Stomach (tissue), 9 donors: Measurements from ENCODE around the gene NR3C1. TPM values are rescaled to one million over a fixed set of nuclear protein-coding genes. Genes with fewer than 3 reads are reported as not detected.

Experiments
- DNase-seq, 2 donors: peaks; one replicate each; pipeline versions ENCODE4 v3.0.0 to v3.0.0-alpha.2; 2013 to 2019
- H3K27ac ChIP-seq, 5 donors: fragments of 200-600 bp in 4 of 5; sonication (generic) in 4 of 5; one replicate each; pipeline ENCODE4 v1.5.1; 2013 to 2019; ENCODE audit warnings: mild to moderate bottlenecking in 1 of 5, moderate library complexity in 1 of 5
- H3K27me3 ChIP-seq, 3 donors: fragments of 200-600 bp; sonication (generic); one replicate each; pipeline ENCODE4 v1.5.1; 2017 to 2019; ENCODE audit warnings: mixed run types in 1 of 3
- H3K36me3 ChIP-seq, 4 donors: fragments of 200-600 bp; sonication (generic); 1 replicate in 3 of 4; 2 replicates in 1 of 4; pipeline ENCODE4 v1.5.1; 2016 to 2019
- H3K4me1 ChIP-seq, 4 donors: fragments of 200-600 bp; sonication (generic); one replicate each; pipeline ENCODE4 v1.5.1; 2016 to 2019
- H3K4me3 ChIP-seq, 4 donors: fragments of 200-600 bp; sonication (generic) in 3 of 4; one replicate each; pipeline ENCODE4 v1.5.1; 2016 to 2019; ENCODE audit warnings: mild to moderate bottlenecking in 1 of 4
- H3K9me3 ChIP-seq, 4 donors: fragments of 200-600 bp; sonication (generic); one replicate each; pipeline ENCODE4 v1.5.1; 2016 to 2019
- EP300 ChIP-seq: sonication (generic); formaldehyde crosslinking; IDR thresholded peaks from one replicate; pipeline ENCODE4 v1.6.1; 2017; ENCODE audit warnings: antibody characterized with exemption
- POLR2A ChIP-seq, 4 donors: fragments of 450-650 bp; IDR thresholded peaks; one replicate each; pipeline ENCODE4 v1.6.1; 2016; ENCODE audit warnings: antibody characterized with exemption in 4 of 4, control low read depth in 2 of 4, mild to moderate bottlenecking in 1 of 4, moderate library complexity in 1 of 4
- POLR2AphosphoS5 ChIP-seq, 3 donors: sonication (generic); formaldehyde crosslinking; IDR thresholded peaks; one replicate each; pipeline ENCODE4 v1.6.1; 2016; ENCODE audit warnings: antibody characterized with exemption in 3 of 3
- WGBS, 5 donors: extraction: QIAGEN DNeasy Blood & Tissue Kit in 3 of 5; methylation state at CpG; one replicate each; pipeline versions ENCODE4 v1.1.5 to v1.1.7; 2013 to 2018; 5-methylcytosine and 5-hydroxymethylcytosine counted together
- intact Hi-C: fragments of 100-400 bp; cut with DNase I; formaldehyde crosslinking; loops from one replicate; pipeline ENCODE4 v1.15.1; 2023; ENCODE audit warnings: low total_unique reads
- polyA plus RNA-seq, 3 donors: library from polyadenylated mRNA; stranded (reverse); fragments of 200-250 nt; gene quantifications; one replicate each; pipeline ENCODE4 v1.2.3, GENCODE V29; 2013
- total RNA-seq, 5 donors: library from RNA; depleted of rRNA; stranded (reverse); fragments of >200 nt; gene quantifications; one replicate each; pipeline versions ENCODE4 v1.1.0 to v1.2.3, GENCODE V29; 2014 to 2016
- TF ChIP-seq, protein P1 (sequence below), 7 experiments: fragments of 450-650 bp in 4 of 7; fragments of 200-600 bp in 3 of 7; sonication (generic) in 3 of 7; IDR thresholded peaks; one replicate each; pipeline ENCODE4 v1.5.1; 2016 to 2019; ENCODE audit warnings: antibody characterized with exemption in 7 of 7, control low read depth in 2 of 7, mild to moderate bottlenecking in 1 of 7
- donor health status: healthy with polysubstance abuse.
- donor health status: Bipolar disorder and iron deficiency.
- donor health status: healthy.

NR3C1 gene
- total and polyA plus RNA-seq, 8 donors, result 6.4 to 82.8 (median 15.8) TPM

GRCh38 chr5:143284002-143284401 lies 119.5 kb downstream of the NR3C1 start:
- peaks cover 4 to 45% (median 43%) of the 10 kb centered on the region in 4 donors for H3K36me3 ChIP-seq
- intact Hi-C loops, result no loop called here
- no peak overlapping the region for H3K27ac ChIP-seq
- peaks cover 0 to 4% (median 0%) of the 10 kb centered on the region in 4 donors for H3K4me1 ChIP-seq
- TF ChIP-seq POLR2A (IDR thresholded peaks at IDR 0.05), result no peak
- TF ChIP-seq, protein P1, sequence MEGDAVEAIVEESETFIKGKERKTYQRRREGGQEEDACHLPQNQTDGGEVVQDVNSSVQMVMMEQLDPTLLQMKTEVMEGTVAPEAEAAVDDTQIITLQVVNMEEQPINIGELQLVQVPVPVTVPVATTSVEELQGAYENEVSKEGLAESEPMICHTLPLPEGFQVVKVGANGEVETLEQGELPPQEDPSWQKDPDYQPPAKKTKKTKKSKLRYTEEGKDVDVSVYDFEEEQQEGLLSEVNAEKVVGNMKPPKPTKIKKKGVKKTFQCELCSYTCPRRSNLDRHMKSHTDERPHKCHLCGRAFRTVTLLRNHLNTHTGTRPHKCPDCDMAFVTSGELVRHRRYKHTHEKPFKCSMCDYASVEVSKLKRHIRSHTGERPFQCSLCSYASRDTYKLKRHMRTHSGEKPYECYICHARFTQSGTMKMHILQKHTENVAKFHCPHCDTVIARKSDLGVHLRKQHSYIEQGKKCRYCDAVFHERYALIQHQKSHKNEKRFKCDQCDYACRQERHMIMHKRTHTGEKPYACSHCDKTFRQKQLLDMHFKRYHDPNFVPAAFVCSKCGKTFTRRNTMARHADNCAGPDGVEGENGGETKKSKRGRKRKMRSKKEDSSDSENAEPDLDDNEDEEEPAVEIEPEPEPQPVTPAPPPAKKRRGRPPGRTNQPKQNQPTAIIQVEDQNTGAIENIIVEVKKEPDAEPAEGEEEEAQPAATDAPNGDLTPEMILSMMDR (IDR thresholded peaks at IDR 0.05), result no peak
- H3K27me3 ChIP-seq, result no peaks in the 10 kb centered on the region
- DNase-seq, result no peak
- WGBS, 5 donors, result 91 to 99% (median 98%) methylated on average over 4 of the region's 4 CpGs
- H3K4me3 ChIP-seq, result no peak overlapping the region
- peaks cover 0 to 9% (median 3%) of the 10 kb centered on the region in 4 donors for H3K9me3 ChIP-seq

DNA sequence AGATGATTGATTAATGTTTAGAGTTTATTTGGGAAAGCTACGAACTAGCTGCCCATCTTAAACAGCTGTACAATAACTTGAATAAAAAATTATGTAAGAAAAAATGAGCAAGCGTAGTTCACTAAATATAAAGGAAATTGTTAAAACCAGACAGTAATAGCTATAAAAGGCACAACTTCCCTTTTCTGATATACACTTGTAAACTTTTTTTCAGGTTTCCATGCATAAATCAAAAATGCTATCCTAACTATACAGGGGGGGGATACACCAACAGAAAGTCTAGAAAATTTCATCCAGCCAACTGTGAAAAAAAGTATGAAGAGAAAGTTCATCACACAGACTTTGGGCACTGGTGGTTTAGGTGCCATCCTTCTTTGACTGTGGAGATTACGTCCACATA lies 122.3 kb downstream of the NR3C1 start:
- DNase-seq, result no peak
- peaks cover 0 to 4% (median 0%) of the 10 kb centered on the region in 4 donors for H3K4me1 ChIP-seq
- WGBS, 5 donors, result 86 to 93% (median 87%) methylated on average over 3 of the region's 3 CpGs
- TF ChIP-seq POLR2AphosphoS5 (IDR thresholded peaks at IDR 0.05) (no peak), EP300 (no peak)
- peaks cover 4 to 46% (median 41%) of the 10 kb centered on the region in 4 donors for H3K36me3 ChIP-seq
- H3K27me3 ChIP-seq, result no peaks in the 10 kb centered on the region
- no peak overlapping the region for H3K4me3 ChIP-seq
- intact Hi-C loops, result no loop called here
- H3K27ac ChIP-seq, result no peak overlapping the region
- H3K9me3 ChIP-seq, result peaks cover 0 to 9% (median 3%) of the 10 kb centered on the region in 4 donors

GRCh38 chr5:143279698-143280097 lies 123.8 kb downstream of the NR3C1 start:
- WGBS, 5 donors, result 37 to 61% (median 49%) methylated on average over 2 of the region's 2 CpGs
- Histone ChIP-seq H3K4me1 (peaks cover 0 to 4% (median 0%) of the 10 kb centered on the region in 4 donors), H3K4me3 (no peak overlapping the region), H3K9me3 (peaks cover 0 to 9% (median 3%) of the 10 kb centered on the region in 4 donors), H3K27ac (no peak overlapping the region), H3K36me3 (peaks cover 4 to 45% (median 41%) of the 10 kb centered on the region in 4 donors), H3K27me3 (no peaks in the 10 kb centered on the region)
- TF ChIP-seq POLR2A (IDR thresholded peaks at IDR 0.05) (no peak), POLR2AphosphoS5 (IDR thresholded peaks at IDR 0.05) (no peak), EP300 (no peak)
- TF ChIP-seq, protein P1 (IDR thresholded peaks at IDR 0.05), result no peak
- no peak for DNase-seq
- intact Hi-C loops, result no loop called here

GRCh38 chr5:143277536-143277935 lies 126.0 kb downstream of the NR3C1 start:
- Histone ChIP-seq H3K27ac (no peak overlapping the region), H3K36me3 (peaks cover 0 to 28% (median 25%) of the 10 kb centered on the region in 4 donors), H3K4me1 (peaks cover 0 to 4% (median 0%) of the 10 kb centered on the region in 4 donors), H3K4me3 (no peak overlapping the region), H3K9me3 (no peaks in the 10 kb centered on the region), H3K27me3 (no peaks in the 10 kb centered on the region)
- intact Hi-C loops, result no loop called here
- TF ChIP-seq POLR2AphosphoS5 (IDR thresholded peaks at IDR 0.05) (no peak), EP300 (no peak), POLR2A (IDR thresholded peaks at IDR 0.05) (no peak)
- TF ChIP-seq, protein P1 (IDR thresholded peaks at IDR 0.05), result no peak
- no peak for DNase-seq
- WGBS, 5 donors, result 67 to 89% (median 77%) methylated on average over 2 of the region's 2 CpGs

- WGBS, 5 donors, result 75 to 83% (median 76%) methylated on average over 6 of the region's 6 CpGs
- no peak for TF ChIP-seq POLR2A (IDR thresholded peaks at IDR 0.05)
- no peak for TF ChIP-seq EP300
- Histone ChIP-seq H3K27ac (no peak overlapping the region), H3K4me3 (no peak overlapping the region), H3K9me3 (no peaks in the 10 kb centered on the region), H3K36me3 (peaks cover 0 to 13% (median 9%) of the 10 kb centered on the region in 4 donors), H3K27me3 (no peaks in the 10 kb centered on the region), H3K4me1 (peaks cover 0 to 4% (median 0%) of the 10 kb centered on the region in 4 donors)
- no peak for DNase-seq
- intact Hi-C loops, result no loop called here
Measured at GRCh38 chr5:143275512-143276363, 127.7 kb downstream of the NR3C1 start.
